WTC11 (cell line): ENCODE results near the gene RIPOR2. TPM values are rescaled to one million over a fixed set of nuclear protein-coding genes. Genes with fewer than 3 reads are reported as not detected.

Experiments used
- ATAC-seq: fragments of 200-7000 bp; cut with Tn5 transposase; 2 replicates; pipeline ENCODE4 v1.10.0; 2021; ENCODE audit warnings: mild to moderate bottlenecking, moderate library complexity
- CTCF ChIA-PET: fragments of 300-600 bp; sonication (Branson Sonifier 250); formaldehyde crosslinking; loops from one replicate; lab custom pipeline; 2021; ENCODE audit warnings: antibody characterized with exemption; lab: Charles Lee
- POLR2A ChIA-PET: fragments of 350-600 bp; sonication (Branson Sonifier 250); formaldehyde crosslinking; loops from one replicate; lab custom pipeline; 2021; ENCODE audit warnings: antibody characterized with exemption; lab: Charles Lee
- DNase-seq: peaks from one replicate; pipeline ENCODE4 v3.0.0; 2021; ENCODE audit warnings: low spot score
- H3K27ac Mint-ChIP-seq: 2 replicates; pipeline ENCODE4 v1.8.0; 2021; ENCODE audit warnings: mixed read lengths
- H3K27me3 Mint-ChIP-seq: 2 replicates; pipeline ENCODE4 v1.8.0; 2021; ENCODE audit warnings: low read depth, mild to moderate bottlenecking, moderate library complexity, mixed read lengths
- H3K36me3 Mint-ChIP-seq: 2 replicates; pipeline ENCODE4 v1.8.0; 2021; ENCODE audit warnings: mixed read lengths
- H3K4me1 Mint-ChIP-seq: 2 replicates; pipeline ENCODE4 v1.8.0; 2022; ENCODE audit warnings: mixed read lengths
- H3K4me3 Mint-ChIP-seq: 2 replicates; pipeline ENCODE4 v1.8.0; 2021; ENCODE audit warnings: mild to moderate bottlenecking, moderate library complexity, mixed read lengths
- H3K9me3 Mint-ChIP-seq: 2 replicates; pipeline ENCODE4 v1.8.0; 2021; ENCODE audit warnings: mixed read lengths
- ATF6 ChIP-seq: sonication (generic); formaldehyde crosslinking; IDR thresholded peaks from 2 replicates; pipeline ENCODE4 v1.8.1; 2023; ENCODE audit warnings: mild to moderate bottlenecking, missing genetic modification reagents
- CBFB ChIP-seq: sonication (generic); formaldehyde crosslinking; IDR thresholded peaks from 2 replicates; pipeline ENCODE4 v1.8.1; 2022; ENCODE audit warnings: mild to moderate bottlenecking, low read depth, missing genetic modification reagents
- CDX4 ChIP-seq: fragments of 250-450 bp; sonication (Bioruptor Pico); IDR thresholded peaks from 2 replicates; pipeline ENCODE4 v1.9.0; 2021; ENCODE audit warnings: moderate library complexity, mild to moderate bottlenecking, inconsistent platforms, borderline replicate concordance
- CREB1 ChIP-seq: sonication (generic); formaldehyde crosslinking; IDR thresholded peaks from 2 replicates; pipeline ENCODE4 v1.8.0; 2023; ENCODE audit warnings: mild to moderate bottlenecking, missing genetic modification reagents
- ESRRA ChIP-seq: sonication (generic); formaldehyde crosslinking; IDR thresholded peaks from 2 replicates; pipeline ENCODE4 v1.8.1; 2022; ENCODE audit warnings: mild to moderate bottlenecking, missing genetic modification reagents, borderline replicate concordance
- FOXP1 ChIP-seq: sonication (generic); formaldehyde crosslinking; IDR thresholded peaks from 2 replicates; pipeline ENCODE4 v1.8.0; 2022; ENCODE audit warnings: missing genetic modification reagents, mild to moderate bottlenecking, moderate library complexity, borderline replicate concordance
- HMGA2 ChIP-seq: fragments of 250-450 bp; sonication (Bioruptor Pico); IDR thresholded peaks from 2 replicates; pipeline ENCODE4 v1.4.0; 2021; ENCODE audit warnings: mild to moderate bottlenecking, moderate library complexity
- MXD4 ChIP-seq: fragments of 250-450 bp; sonication (Bioruptor Pico); IDR thresholded peaks from 2 replicates; pipeline ENCODE4 v1.8.0; 2021; ENCODE audit warnings: mild to moderate bottlenecking, moderate library complexity, borderline replicate concordance
- NFE2L1 ChIP-seq: sonication (generic); formaldehyde crosslinking; IDR thresholded peaks from 2 replicates; pipeline ENCODE4 v1.8.1; 2023; ENCODE audit warnings: missing genetic modification reagents
- NFYB ChIP-seq: sonication (generic); formaldehyde crosslinking; conservative IDR thresholded peaks from 2 replicates; pipeline ENCODE4 v1.8.0; 2022; ENCODE audit warnings: low read depth, missing genetic modification reagents
- NR3C1 ChIP-seq: sonication (generic); formaldehyde crosslinking; conservative IDR thresholded peaks from 2 replicates; pipeline ENCODE4 v1.8.1; 2023; ENCODE audit warnings: low read depth, mild to moderate bottlenecking, missing genetic modification reagents
- OVOL2 ChIP-seq: fragments of 250-450 bp; sonication (Bioruptor Pico); IDR thresholded peaks from 2 replicates; pipeline ENCODE4 v1.9.0; 2021; ENCODE audit warnings: mild to moderate bottlenecking, borderline replicate concordance
- PRDM15 ChIP-seq: sonication (generic); formaldehyde crosslinking; IDR thresholded peaks from 2 replicates; pipeline ENCODE4 v1.8.0; 2022; ENCODE audit warnings: missing genetic modification reagents
- PREB ChIP-seq: sonication (generic); formaldehyde crosslinking; IDR thresholded peaks from 2 replicates; pipeline ENCODE4 v1.8.1; 2022; ENCODE audit warnings: mild to moderate bottlenecking, missing genetic modification reagents, moderate library complexity, borderline replicate concordance
- SOX15 ChIP-seq: fragments of 250-450 bp; sonication (Bioruptor Pico); IDR thresholded peaks from 2 replicates; pipeline ENCODE4 v1.9.0; 2021; ENCODE audit warnings: mild to moderate bottlenecking
- SP1 ChIP-seq: sonication (generic); formaldehyde crosslinking; conservative IDR thresholded peaks from 2 replicates; pipeline ENCODE4 v1.8.1; 2022; ENCODE audit warnings: missing genetic modification reagents
- STAT6 ChIP-seq: sonication (generic); formaldehyde crosslinking; conservative IDR thresholded peaks from 2 replicates; pipeline ENCODE4 v1.8.1; 2023; ENCODE audit warnings: mild to moderate bottlenecking, low read depth, missing genetic modification reagents, moderate library complexity
- ZNF121 ChIP-seq: sonication (generic); formaldehyde crosslinking; IDR thresholded peaks from 2 replicates; pipeline ENCODE4 v1.8.0; 2023; ENCODE audit warnings: missing genetic modification reagents
- ZNF232 ChIP-seq: sonication (generic); formaldehyde crosslinking; IDR thresholded peaks from 2 replicates; pipeline ENCODE4 v1.8.0; 2022; ENCODE audit warnings: mild to moderate bottlenecking, missing genetic modification reagents
- ZNF263 ChIP-seq: sonication (generic); formaldehyde crosslinking; IDR thresholded peaks from 2 replicates; pipeline ENCODE4 v1.8.1; 2022; ENCODE audit warnings: low read depth, mild to moderate bottlenecking, moderate library complexity, missing genetic modification reagents
- ZNF416 ChIP-seq: fragments of 250-450 bp; sonication (Bioruptor Pico); IDR thresholded peaks from 2 replicates; pipeline ENCODE4 v1.9.0; 2021; ENCODE audit warnings: mild to moderate bottlenecking, inconsistent platforms
- ZNF671 ChIP-seq: fragments of 250-450 bp; sonication (Bioruptor Pico); IDR thresholded peaks from 2 replicates; pipeline ENCODE4 v1.8.0; 2021; ENCODE audit warnings: mild to moderate bottlenecking
- total RNA-seq: library from RNA; stranded (reverse); gene quantifications from 3 replicates; pipeline ENCODE4 v1.2.3, GENCODE V29; 2021

RIPOR2 gene
- total RNA-seq, 1 experiment from 2014 or later = 13.5 TPM

- Mint-ChIP-seq H3K36me3 (peaks cover 5% of the 10 kb centered on the region), H3K27me3 (no peaks in the 10 kb centered on the region), H3K9me3 (peaks cover 11% of the 10 kb centered on the region), H3K4me1 (peaks cover 63% of the 10 kb centered on the region), H3K4me3 (no peak overlapping the region; the same call in 1 of the 2 replicates), H3K27ac (peak overlapping the region; percentile 22; the same call in 1 of the 2 replicates)
- no peak for ATAC-seq
- ChIA-PET CTCF (interaction anchor here (1.0 to 1.2 kb wide), 4 partner anchors 21 to 239 kb away, joined by 3 to 4 read pairs (median 4); no protein-coding TSS in a partner anchor), POLR2A (no interaction called here)
- no peak for DNase-seq
- no peak for TF ChIP-seq ATF6 (CRISPR knock-in tag)
- TF ChIP-seq NR3C1 = no peak
- TF ChIP-seq STAT6 = no peak
- TF ChIP-seq MXD4 (CRISPR knock-in tag) = no peak
- TF ChIP-seq SP1 (CRISPR knock-in tag) = no peak
Measured at GRCh38 chr6:24931296-24931695, 4.5 kb downstream of the RIPOR2 start.

GRCh38 chr6:24930431-24930871, 5.3 kb downstream of the RIPOR2 start:
- H3K4me1 Mint-ChIP-seq = peaks cover 62% of the 10 kb centered on the region
- TF ChIP-seq CREB1 (CRISPR knock-in tag) (no peak), OVOL2 (no peak), NFYB (CRISPR knock-in tag) (no peak), ZNF671 (CRISPR knock-in tag) (no peak), NR3C1 (no peak), PREB (CRISPR knock-in tag) (no peak), ZNF121 (CRISPR knock-in tag) (no peak), CBFB (no peak), SOX15 (CRISPR knock-in tag) (no peak), NFE2L1 (CRISPR knock-in tag) (no peak), CDX4 (CRISPR knock-in tag) (no peak), ESRRA (CRISPR knock-in tag) (no peak), ZNF263 (CRISPR knock-in tag) (no peak), FOXP1 (CRISPR knock-in tag) (no peak), PRDM15 (CRISPR knock-in tag) (no peak), HMGA2 (CRISPR knock-in tag) (no peak), ZNF416 (CRISPR knock-in tag) (no peak), ZNF232 (CRISPR knock-in tag) (no peak)
- CTCF ChIA-PET = interaction anchor here (1.0 kb wide), 1 partner anchor 239 kb away, joined by 3 read pairs; no protein-coding TSS in a partner anchor
- H3K36me3 Mint-ChIP-seq = peaks cover 5% of the 10 kb centered on the region
- DNase-seq (no peak), ATAC-seq (no peak)
- H3K27me3 Mint-ChIP-seq = no peaks in the 10 kb centered on the region
- peak overlapping the region; percentile 66; the same call in 1 of the 2 replicates for H3K27ac Mint-ChIP-seq
- H3K4me3 Mint-ChIP-seq = no peak overlapping the region
- H3K9me3 Mint-ChIP-seq = peaks cover 12% of the 10 kb centered on the region
- POLR2A ChIA-PET = no interaction called here
